ENCODE measurements around the gene ZBTB5.

DNA sequence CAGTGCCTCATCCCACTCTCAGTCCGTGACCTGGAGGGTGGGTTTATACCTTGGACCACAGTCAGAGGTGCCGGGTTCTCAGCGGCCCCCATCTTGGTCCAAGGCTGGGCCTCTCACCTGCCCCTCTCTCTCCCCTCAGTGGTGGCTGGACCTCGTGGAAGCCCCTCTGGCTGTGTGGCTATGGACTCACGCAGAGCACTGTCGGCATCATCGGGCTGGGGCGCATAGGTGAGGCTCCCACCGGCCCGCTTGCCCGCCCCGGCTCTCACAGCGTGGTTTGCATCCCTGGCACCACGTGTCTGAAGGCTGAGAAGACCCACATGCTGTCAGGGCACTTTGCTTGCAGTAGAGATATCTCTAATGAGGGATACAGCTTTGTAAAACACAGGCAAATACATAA, 36.9 kb downstream of the ZBTB5 start:
- TF ChIP-seq EZH2 (IDR thresholded peaks at IDR 0.05; ENCODE audit: insufficient read depth, low read length): no peak
- TF ChIP-seq, protein P1, sequence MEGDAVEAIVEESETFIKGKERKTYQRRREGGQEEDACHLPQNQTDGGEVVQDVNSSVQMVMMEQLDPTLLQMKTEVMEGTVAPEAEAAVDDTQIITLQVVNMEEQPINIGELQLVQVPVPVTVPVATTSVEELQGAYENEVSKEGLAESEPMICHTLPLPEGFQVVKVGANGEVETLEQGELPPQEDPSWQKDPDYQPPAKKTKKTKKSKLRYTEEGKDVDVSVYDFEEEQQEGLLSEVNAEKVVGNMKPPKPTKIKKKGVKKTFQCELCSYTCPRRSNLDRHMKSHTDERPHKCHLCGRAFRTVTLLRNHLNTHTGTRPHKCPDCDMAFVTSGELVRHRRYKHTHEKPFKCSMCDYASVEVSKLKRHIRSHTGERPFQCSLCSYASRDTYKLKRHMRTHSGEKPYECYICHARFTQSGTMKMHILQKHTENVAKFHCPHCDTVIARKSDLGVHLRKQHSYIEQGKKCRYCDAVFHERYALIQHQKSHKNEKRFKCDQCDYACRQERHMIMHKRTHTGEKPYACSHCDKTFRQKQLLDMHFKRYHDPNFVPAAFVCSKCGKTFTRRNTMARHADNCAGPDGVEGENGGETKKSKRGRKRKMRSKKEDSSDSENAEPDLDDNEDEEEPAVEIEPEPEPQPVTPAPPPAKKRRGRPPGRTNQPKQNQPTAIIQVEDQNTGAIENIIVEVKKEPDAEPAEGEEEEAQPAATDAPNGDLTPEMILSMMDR (IDR thresholded peaks at IDR 0.05; ENCODE audit: insufficient read depth, low read depth, low read length): no peak

Measured in astrocyte (in vitro differentiated cells and primary cell).